K562 (cell line): ENCODE measurements around the gene MYBPH.

Experiments
- FOXA3 ChIP-seq, 2 experiments: fragments of 450-650 bp in 1 of 2; sonication (generic) in 1 of 2; formaldehyde crosslinking; IDR thresholded peaks in 1 of 2; conservative IDR thresholded peaks in 1 of 2; 2 replicates each; pipeline versions ENCODE4 v1.4.0 to v1.8.0; 2020 to 2022; ENCODE audit warnings: mild to moderate bottlenecking in 2 of 2, missing genetic modification reagents in 1 of 2
- FUS ChIP-seq: fragments of 200-400 bp; formaldehyde crosslinking; optimal IDR thresholded peaks from 2 replicates; pipeline ENCODE3; 2017; ENCODE audit warnings: low read depth, low read length
- HCFC1 ChIP-seq: IDR thresholded peaks from 2 replicates; pipeline ENCODE4 v1.6.1; 2012; ENCODE audit warnings: low read depth, low read length, improper control_type of control experiment
- POLR2A ChIP-seq: fragments of 450-650 bp; conservative IDR thresholded peaks from 2 replicates; pipeline ENCODE4 v1.6.1; 2016
- POLR2AphosphoS5 ChIP-seq: IDR thresholded peaks from 2 replicates; pipeline ENCODE4 v1.6.1; 2011; ENCODE audit warnings: mild to moderate bottlenecking, low read depth, low read length, moderate library complexity; ENCODE audit not compliant: control insufficient read depth, insufficient read depth
- POU5F1 ChIP-seq: fragments of 150-350 bp; IDR thresholded peaks from 2 replicates; pipeline ENCODE4 v1.6.1; 2014; ENCODE audit warnings: borderline replicate concordance, low read length, low read depth, mild to moderate bottlenecking; ENCODE audit not compliant: partially characterized antibody
- SIRT6 ChIP-seq: IDR thresholded peaks from one replicate; pipeline ENCODE4 v1.6.1; 2012; ENCODE audit warnings: low read depth, mild to moderate bottlenecking, control low read depth, inconsistent platforms, low read length, moderate library complexity
- STAT5B ChIP-seq: fragments of 250-450 bp; sonication (Bioruptor Pico); IDR thresholded peaks from 2 replicates; pipeline ENCODE4 v1.8.0; 2021; ENCODE audit warnings: mild to moderate bottlenecking, inconsistent platforms
- XRCC5 ChIP-seq: fragments of 200-400 bp; formaldehyde crosslinking; IDR thresholded peaks from 2 replicates; pipeline ENCODE4 v1.6.1; 2017; ENCODE audit warnings: low read depth, mild to moderate bottlenecking, low read length
- YY1 ChIP-seq, 3 experiments: IDR thresholded peaks; 2 replicates each; pipeline ENCODE4 v1.6.1; 2011; ENCODE audit warnings: low read length in 2 of 3, mild to moderate bottlenecking in 2 of 3, moderate library complexity in 2 of 3, borderline replicate concordance in 1 of 3, control low read depth in 1 of 3, low read depth in 1 of 3; ENCODE audit not compliant: insufficient read depth in 3 of 3, insufficient replicate concordance in 2 of 3, control insufficient read depth in 1 of 3, insufficient read length in 1 of 3; ENCODE audit errors: extremely low read depth in 1 of 3
- ZNF3 ChIP-seq: fragments of 250-450 bp; sonication (Bioruptor Pico); IDR thresholded peaks from 2 replicates; pipeline ENCODE4 v1.5.0; 2021; ENCODE audit warnings: mild to moderate bottlenecking, moderate library complexity
- TF ChIP-seq, protein P1 (sequence below), 3 experiments: IDR thresholded peaks in 2 of 3; conservative IDR thresholded peaks in 1 of 3; 2 replicates each; pipeline ENCODE4 v1.5.1; 2011 to 2012; ENCODE audit warnings: low read length in 3 of 3, mild to moderate bottlenecking in 3 of 3, control low read depth in 2 of 3, improper control_type of control experiment in 1 of 3, inconsistent platforms in 1 of 3, low read depth in 1 of 3, mixed read lengths in 1 of 3, moderate library complexity in 1 of 3; ENCODE audit not compliant: insufficient read depth in 2 of 3

DNA sequence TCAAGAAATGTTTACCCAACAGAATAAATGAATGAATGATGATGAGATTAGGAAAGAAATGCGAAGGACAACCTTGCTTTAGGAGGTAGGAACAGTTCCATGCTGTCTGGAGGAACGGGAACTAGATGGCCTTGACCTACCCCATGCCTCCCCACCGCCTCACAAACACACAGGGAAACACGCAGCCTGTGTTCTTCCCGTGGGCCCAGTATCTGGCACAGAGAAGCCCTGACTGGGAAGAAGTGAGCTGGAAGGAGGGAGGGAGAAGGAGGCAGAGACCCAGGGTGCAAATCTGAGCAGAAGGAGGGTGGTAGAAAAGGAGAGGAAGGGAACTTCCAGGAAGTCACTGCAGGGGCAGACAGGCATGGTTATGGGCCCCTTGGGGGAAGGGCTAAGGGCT is 51.6 kb downstream of the MYBPH start:
- TF ChIP-seq ZNF3: no peak
- TF ChIP-seq FOXA3 (CRISPR knock-in tag; conservative IDR thresholded peaks at IDR 0.05 in 1 of 2, IDR thresholded peaks at IDR 0.05 in 1 of 2): no peak
- TF ChIP-seq SIRT6: no peak
- TF ChIP-seq, protein P1, sequence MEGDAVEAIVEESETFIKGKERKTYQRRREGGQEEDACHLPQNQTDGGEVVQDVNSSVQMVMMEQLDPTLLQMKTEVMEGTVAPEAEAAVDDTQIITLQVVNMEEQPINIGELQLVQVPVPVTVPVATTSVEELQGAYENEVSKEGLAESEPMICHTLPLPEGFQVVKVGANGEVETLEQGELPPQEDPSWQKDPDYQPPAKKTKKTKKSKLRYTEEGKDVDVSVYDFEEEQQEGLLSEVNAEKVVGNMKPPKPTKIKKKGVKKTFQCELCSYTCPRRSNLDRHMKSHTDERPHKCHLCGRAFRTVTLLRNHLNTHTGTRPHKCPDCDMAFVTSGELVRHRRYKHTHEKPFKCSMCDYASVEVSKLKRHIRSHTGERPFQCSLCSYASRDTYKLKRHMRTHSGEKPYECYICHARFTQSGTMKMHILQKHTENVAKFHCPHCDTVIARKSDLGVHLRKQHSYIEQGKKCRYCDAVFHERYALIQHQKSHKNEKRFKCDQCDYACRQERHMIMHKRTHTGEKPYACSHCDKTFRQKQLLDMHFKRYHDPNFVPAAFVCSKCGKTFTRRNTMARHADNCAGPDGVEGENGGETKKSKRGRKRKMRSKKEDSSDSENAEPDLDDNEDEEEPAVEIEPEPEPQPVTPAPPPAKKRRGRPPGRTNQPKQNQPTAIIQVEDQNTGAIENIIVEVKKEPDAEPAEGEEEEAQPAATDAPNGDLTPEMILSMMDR (IDR thresholded peaks at IDR 0.05 in 2 of 3, conservative IDR thresholded peaks at IDR 0.05 in 1 of 3; ENCODE audit: insufficient read depth in 2 of 3, low read depth in 1 of 3, low read length in 3 of 3): no peak
- TF ChIP-seq POLR2AphosphoS5: no peak
- TF ChIP-seq HCFC1: no peak
- TF ChIP-seq YY1 (IDR thresholded peaks at IDR 0.05; ENCODE audit: borderline replicate concordance in 1 of 3, control insufficient read depth in 1 of 3, extremely low read depth in 1 of 3, insufficient read depth in 3 of 3, insufficient read length in 1 of 3, insufficient replicate concordance in 2 of 3, low read depth in 1 of 3, low read length in 2 of 3): no peak
- TF ChIP-seq FUS: no peak
- TF ChIP-seq STAT5B: no peak
- no peak for TF ChIP-seq POU5F1
- no peak for TF ChIP-seq XRCC5
- no peak for TF ChIP-seq POLR2A
